ENCODE data around the gene SETD2. TPM values are rescaled to one million over a fixed set of nuclear protein-coding genes. Genes with fewer than 3 reads are reported as not detected.

The SETD2 gene
- total RNA-seq, 4 donors from 2014 or later = 42.9 to 59.6 (median 47.7) TPM

- intact Hi-C loops (cut with DNase I; ENCODE audit: low total_unique reads) = no loop called here
- no peak for DNase-seq (ENCODE audit: low spot score in 2 of 2)
- WGBS, 2 donors = 88 to 92% methylated on average over 21 of the region's 22 CpGs
- H3K4me3 ChIP-seq (ENCODE audit: low read depth, poor library complexity, severe bottlenecking) = no peak overlapping the region
- TF ChIP-seq POLR2A (IDR thresholded peaks at IDR 0.05) (no peak), CTCF (IDR thresholded peaks at IDR 0.05) (no peak)
Observed at GRCh38 chr3:46995901-46996562, 167.9 kb downstream of the SETD2 start.

GRCh38 chr3:46994801-46995731 lies 168.8 kb downstream of the SETD2 start:
- H3K4me3 ChIP-seq (ENCODE audit: low read depth, poor library complexity, severe bottlenecking) = no peak overlapping the region
- 91 to 93% methylated on average over 27 of the region's 29 CpGs for WGBS, 2 donors
- intact Hi-C loops (cut with DNase I; ENCODE audit: low total_unique reads) = no loop called here
- DNase-seq (ENCODE audit: low spot score in 2 of 2) = no peak
- TF ChIP-seq CTCF (IDR thresholded peaks at IDR 0.05) = no peak
- no peak for TF ChIP-seq POLR2A (IDR thresholded peaks at IDR 0.05)

- intact Hi-C loops (cut with DNase I; ENCODE audit: low total_unique reads) = no loop called here
- 86 to 87% methylated on average over 5 to 7 of the region's 7 CpGs for WGBS, 2 donors
Observed at GRCh38 chr3:46993986-46994385, 169.9 kb downstream of the SETD2 start.

GRCh38 chr3:46993292-46993691 lies 170.6 kb downstream of the SETD2 start:
- 63 to 100% methylated on average over 1 to 2 of the region's 2 CpGs for WGBS, 2 donors
- no peak overlapping the region for H3K4me3 ChIP-seq (ENCODE audit: low read depth, poor library complexity, severe bottlenecking)
- intact Hi-C loops (cut with DNase I; ENCODE audit: low total_unique reads) = no loop called here
- no peak for TF ChIP-seq CTCF (IDR thresholded peaks at IDR 0.05)
- TF ChIP-seq POLR2A (IDR thresholded peaks at IDR 0.05) = no peak
- no peak for DNase-seq (ENCODE audit: low spot score in 2 of 2)

More at GRCh38 chr3:46993986-46994385, 169.9 kb downstream of the SETD2 start:
- TF ChIP-seq POLR2A (IDR thresholded peaks at IDR 0.05) (no peak), CTCF (IDR thresholded peaks at IDR 0.05) (no peak)
- H3K4me3 ChIP-seq (ENCODE audit: low read depth, poor library complexity, severe bottlenecking) = no peak overlapping the region
- DNase-seq (ENCODE audit: low spot score in 2 of 2) = no peak

GRCh38 chr3:46992231-46992630 lies 171.7 kb downstream of the SETD2 start:
- no peak overlapping the region for H3K4me3 ChIP-seq (ENCODE audit: low read depth, poor library complexity, severe bottlenecking)
- intact Hi-C loops (cut with DNase I; ENCODE audit: low total_unique reads) = no loop called here
- TF ChIP-seq POLR2A (IDR thresholded peaks at IDR 0.05) (no peak), CTCF (IDR thresholded peaks at IDR 0.05) (no peak)
- no peak for DNase-seq (ENCODE audit: low spot score in 2 of 2)
- WGBS, 2 donors = 86 to 89% methylated on average over 8 to 9 of the region's 9 CpGs

Measured in lower leg skin (tissue), 4 donors.